OCI-LY1 (cell line): ENCODE data around the gene CENPC.

ENCODE experiments used
- H2AFZ ChIP-seq: fragments of 200-600 bp; sonication (generic), shearing (Covaris generic); 2 replicates; pipeline ENCODE4 v1.6.0; 2014; ENCODE audit warnings: antibody characterized with exemption, mild to moderate bottlenecking, low read length
- H3F3A ChIP-seq: fragments of 200-600 bp; sonication (generic), shearing (Covaris generic); 2 replicates; pipeline ENCODE4 v1.6.0; 2014; ENCODE audit warnings: mild to moderate bottlenecking, antibody characterized with exemption, low read length, moderate library complexity; ENCODE audit not compliant: insufficient read depth
- H3K27ac ChIP-seq: fragments of 200-600 bp; sonication (generic); 2 replicates; pipeline ENCODE4 v1.5.1; 2014; ENCODE audit warnings: low read length, mixed run types, mild to moderate bottlenecking, low read depth; ENCODE audit not compliant: poor library complexity, severe bottlenecking
- H3K27me3 ChIP-seq: fragments of 200-600 bp; sonication (generic); 2 replicates; pipeline ENCODE4 v1.6.0; 2014; ENCODE audit warnings: antibody characterized with exemption, mild to moderate bottlenecking, low read length, moderate library complexity; ENCODE audit not compliant: insufficient read depth
- H3K36me3 ChIP-seq: fragments of 200-600 bp; sonication (generic); 2 replicates; pipeline ENCODE4 v1.6.1; 2014; ENCODE audit warnings: mild to moderate bottlenecking, antibody characterized with exemption, low read length, moderate library complexity, mixed read lengths; ENCODE audit not compliant: insufficient read depth
- H3K4me1 ChIP-seq: fragments of 200-600 bp; sonication (generic); 2 replicates; pipeline ENCODE4 v1.5.1; 2014; ENCODE audit warnings: mild to moderate bottlenecking, low read length, moderate library complexity; ENCODE audit not compliant: insufficient read depth, severe bottlenecking
- H3K4me2 ChIP-seq: fragments of 200-600 bp; sonication (generic), shearing (Covaris generic); 2 replicates; pipeline ENCODE4 v1.6.1; 2014; ENCODE audit warnings: low read length
- H3K4me3 ChIP-seq: fragments of 200-600 bp; sonication (generic); 2 replicates; pipeline ENCODE4 v1.5.1; 2014; ENCODE audit warnings: low read length, low read depth, mild to moderate bottlenecking, mixed read lengths; ENCODE audit not compliant: poor library complexity, severe bottlenecking
- H3K79me2 ChIP-seq: fragments of 200-600 bp; shearing (Covaris generic); 2 replicates; pipeline ENCODE4 v1.6.1; 2016; ENCODE audit warnings: mixed run types, low read length, mixed read lengths; ENCODE audit not compliant: insufficient read depth
- H3K9ac ChIP-seq: fragments of 200-600 bp; sonication (generic), shearing (Covaris generic); 2 replicates; pipeline ENCODE4 v1.6.1; 2014; ENCODE audit warnings: mild to moderate bottlenecking, low read length, mixed read lengths
- H3K9me2 ChIP-seq: fragments of 200-600 bp; sonication (generic), shearing (Covaris generic); 2 replicates; pipeline ENCODE4 v1.6.1; 2014; ENCODE audit warnings: low read depth, mild to moderate bottlenecking, low read length, mixed read lengths
- H3K9me3 ChIP-seq: fragments of 200-600 bp; shearing (Covaris generic); 2 replicates; pipeline ENCODE4 v1.6.1; 2014; ENCODE audit warnings: low read length, mixed read lengths
- H4K20me1 ChIP-seq: fragments of 200-600 bp; sonication (generic), shearing (Covaris generic); 2 replicates; pipeline ENCODE4 v1.6.0; 2016; ENCODE audit warnings: mild to moderate bottlenecking, low read length; ENCODE audit not compliant: insufficient read depth
- EZH2 ChIP-seq: fragments of 200-600 bp; sonication (generic), shearing (Covaris generic); IDR thresholded peaks from 2 replicates; pipeline ENCODE4 v1.8.0; 2017; ENCODE audit warnings: borderline replicate concordance, mixed run types, mild to moderate bottlenecking, antibody characterized with exemption, low read length, moderate library complexity, mixed read lengths
- TF ChIP-seq, protein P1 (sequence below): fragments of 200-600 bp; sonication (generic), shearing (Covaris generic); IDR thresholded peaks from 2 replicates; pipeline ENCODE4 v1.5.1; 2017; ENCODE audit warnings: mild to moderate bottlenecking, antibody characterized with exemption, low read length, moderate library complexity, mixed read lengths

Gene CENPC

DNA sequence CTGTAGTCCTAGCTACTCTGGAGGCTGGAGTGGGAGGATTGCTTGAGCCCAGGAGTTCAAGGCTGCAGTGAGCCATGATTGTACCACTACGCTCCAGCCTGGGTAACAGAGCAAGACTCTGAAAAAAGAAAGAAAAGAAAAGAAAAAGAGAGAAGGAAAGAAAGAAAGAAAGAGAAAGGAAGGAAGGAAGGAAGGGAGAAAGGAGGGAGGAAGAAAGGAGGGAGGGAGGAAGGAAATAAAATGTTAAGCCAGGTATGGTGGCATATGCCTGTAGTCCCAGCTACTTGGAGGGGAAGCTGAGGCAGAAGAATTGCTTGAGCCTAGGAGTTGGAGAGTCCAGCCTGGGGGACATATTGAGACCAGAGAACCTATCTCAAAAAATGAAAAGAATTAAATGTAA, 25.2 kb upstream of the CENPC start:
- Histone ChIP-seq H3K36me3 (peaks cover 36% of the 10 kb centered on the region; the same call in 1 of the 2 replicates), H3K9me3 (no peaks in the 10 kb centered on the region), H4K20me1 (no peaks in the 10 kb centered on the region), H3K9ac (no peak overlapping the region), H3F3A (peaks cover 2% of the 10 kb centered on the region; the same call in 1 of the 2 replicates), H3K9me2 (no peaks in the 10 kb centered on the region), H3K79me2 (peaks cover 31% of the 10 kb centered on the region), H3K27ac (no peak overlapping the region), H2AFZ (no peak overlapping the region), H3K4me2 (no peak overlapping the region), H3K27me3 (no peaks in the 10 kb centered on the region), H3K4me3 (no peak overlapping the region), H3K4me1 (peaks cover 70% of the 10 kb centered on the region)
- TF ChIP-seq, protein P1, sequence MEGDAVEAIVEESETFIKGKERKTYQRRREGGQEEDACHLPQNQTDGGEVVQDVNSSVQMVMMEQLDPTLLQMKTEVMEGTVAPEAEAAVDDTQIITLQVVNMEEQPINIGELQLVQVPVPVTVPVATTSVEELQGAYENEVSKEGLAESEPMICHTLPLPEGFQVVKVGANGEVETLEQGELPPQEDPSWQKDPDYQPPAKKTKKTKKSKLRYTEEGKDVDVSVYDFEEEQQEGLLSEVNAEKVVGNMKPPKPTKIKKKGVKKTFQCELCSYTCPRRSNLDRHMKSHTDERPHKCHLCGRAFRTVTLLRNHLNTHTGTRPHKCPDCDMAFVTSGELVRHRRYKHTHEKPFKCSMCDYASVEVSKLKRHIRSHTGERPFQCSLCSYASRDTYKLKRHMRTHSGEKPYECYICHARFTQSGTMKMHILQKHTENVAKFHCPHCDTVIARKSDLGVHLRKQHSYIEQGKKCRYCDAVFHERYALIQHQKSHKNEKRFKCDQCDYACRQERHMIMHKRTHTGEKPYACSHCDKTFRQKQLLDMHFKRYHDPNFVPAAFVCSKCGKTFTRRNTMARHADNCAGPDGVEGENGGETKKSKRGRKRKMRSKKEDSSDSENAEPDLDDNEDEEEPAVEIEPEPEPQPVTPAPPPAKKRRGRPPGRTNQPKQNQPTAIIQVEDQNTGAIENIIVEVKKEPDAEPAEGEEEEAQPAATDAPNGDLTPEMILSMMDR = no peak
- TF ChIP-seq EZH2 = no peak

DNA sequence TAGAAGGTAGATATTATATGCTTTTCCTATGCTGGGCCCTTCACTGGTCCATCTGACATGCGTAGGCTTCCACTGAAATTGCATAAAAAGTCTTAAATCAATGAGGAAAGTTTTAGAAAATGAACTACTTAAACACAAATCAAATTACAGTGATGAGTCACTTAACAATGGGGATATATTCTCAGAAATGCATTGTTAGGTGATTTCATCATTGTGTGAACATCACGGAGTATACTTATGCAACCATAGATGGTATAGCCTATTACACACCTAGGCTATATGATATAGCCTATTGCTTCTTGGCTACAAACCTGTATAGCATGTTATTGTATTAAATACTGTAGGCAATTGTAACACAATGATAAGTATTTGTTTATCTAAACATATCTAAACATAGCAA, 23.5 kb upstream of the CENPC start:
- Histone ChIP-seq H3K4me2 (no peak overlapping the region), H3K36me3 (peaks cover 48% of the 10 kb centered on the region; the same call in 1 of the 2 replicates), H3K4me3 (no peak overlapping the region), H3K9me3 (no peaks in the 10 kb centered on the region), H3K9me2 (no peaks in the 10 kb centered on the region), H3K9ac (no peak overlapping the region), H3F3A (no peaks in the 10 kb centered on the region; the same call in 1 of the 2 replicates), H2AFZ (no peak overlapping the region), H3K27me3 (no peaks in the 10 kb centered on the region), H3K79me2 (peaks cover 45% of the 10 kb centered on the region), H3K27ac (no peak overlapping the region), H3K4me1 (peaks cover 69% of the 10 kb centered on the region), H4K20me1 (no peaks in the 10 kb centered on the region)
- TF ChIP-seq, protein P1 = no peak
- TF ChIP-seq EZH2 = no peak

DNA sequence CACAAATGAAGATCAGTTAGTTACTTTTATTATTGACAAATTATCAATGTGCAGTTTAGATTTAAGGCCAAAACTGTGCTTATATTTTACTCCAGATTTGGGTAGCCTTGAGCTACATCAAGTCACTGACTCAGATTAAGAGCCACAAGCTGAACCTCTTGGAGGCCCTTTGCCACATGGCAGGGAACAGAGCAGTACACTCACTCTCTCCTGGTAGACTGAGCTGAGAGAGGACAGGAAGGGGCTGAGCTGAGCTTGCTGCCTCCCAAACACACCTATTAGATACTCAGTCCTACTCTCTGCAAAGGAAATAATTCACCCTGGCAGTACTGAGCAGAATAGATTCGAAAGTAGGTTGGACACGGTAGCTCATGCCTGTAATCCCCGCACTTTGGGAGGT, 21.0 kb upstream of the CENPC start:
- H3K4me2 ChIP-seq = no peak overlapping the region
- no peaks in the 10 kb centered on the region for H4K20me1 ChIP-seq
- H3K4me3 ChIP-seq = no peak overlapping the region
- H2AFZ ChIP-seq = no peak overlapping the region
- no peaks in the 10 kb centered on the region for H3F3A ChIP-seq
- no peak for TF ChIP-seq EZH2
- TF ChIP-seq, protein P1 = no peak
- peaks cover 46% of the 10 kb centered on the region for H3K36me3 ChIP-seq
- H3K27me3 ChIP-seq = no peaks in the 10 kb centered on the region
- no peak overlapping the region for H3K27ac ChIP-seq
- H3K9ac ChIP-seq = no peak overlapping the region
- no peaks in the 10 kb centered on the region for H3K9me2 ChIP-seq
- peaks cover 69% of the 10 kb centered on the region for H3K79me2 ChIP-seq
- peaks cover 61% of the 10 kb centered on the region for H3K4me1 ChIP-seq
- H3K9me3 ChIP-seq = no peaks in the 10 kb centered on the region
